H9 (cell line): Measurements from ENCODE around the gene MUC21. TPM values are rescaled to one million over a fixed set of nuclear protein-coding genes. Genes with fewer than 3 reads are reported as not detected.

Source experiments
- DNase-seq: peaks from one replicate; pipeline ENCODE4 v3.0.0-alpha.2; 2017
- H2AFZ ChIP-seq: one replicate; pipeline ENCODE4 v1.6.1; 2013; ENCODE audit warnings: mild to moderate bottlenecking, low read length, control low read depth, moderate library complexity
- H2AK5ac ChIP-seq: 2 replicates; pipeline ENCODE4 v1.6.1; 2013; ENCODE audit warnings: low read length, control low read depth, mixed read lengths; ENCODE audit not compliant: insufficient read length
- H2BK120ac ChIP-seq: one replicate; pipeline ENCODE4 v1.6.1; 2013; ENCODE audit warnings: low read depth, mild to moderate bottlenecking, low read length, control low read depth, inconsistent platforms; ENCODE audit not compliant: poor library complexity, severe bottlenecking
- H2BK12ac ChIP-seq: 2 replicates; pipeline ENCODE4 v1.6.1; 2013; ENCODE audit warnings: low read length, control low read depth, mixed read lengths, low read depth; ENCODE audit not compliant: insufficient read length
- H2BK15ac ChIP-seq: 2 replicates; pipeline ENCODE4 v1.6.1; 2013; ENCODE audit warnings: low read depth, low read length, control low read depth
- H2BK20ac ChIP-seq: one replicate; pipeline ENCODE4 v1.6.1; 2013; ENCODE audit warnings: low read depth, mild to moderate bottlenecking, low read length, control low read depth, inconsistent platforms; ENCODE audit not compliant: poor library complexity, severe bottlenecking
- H2BK5ac ChIP-seq: 2 replicates; pipeline ENCODE4 v1.6.1; 2013; ENCODE audit warnings: low read length, control low read depth, mixed read lengths; ENCODE audit not compliant: insufficient read length
- H3K14ac ChIP-seq: 2 replicates; pipeline ENCODE4 v1.6.1; 2013; ENCODE audit warnings: low read length, control low read depth; ENCODE audit not compliant: insufficient read depth
- H3K18ac ChIP-seq: 2 replicates; pipeline ENCODE4 v1.6.1; 2013; ENCODE audit warnings: low read depth, mild to moderate bottlenecking, mixed read lengths, low read length, control low read depth; ENCODE audit not compliant: insufficient read length
- H3K23ac ChIP-seq: 2 replicates; pipeline ENCODE4 v1.6.1; 2013; ENCODE audit warnings: low read length, control low read depth, mixed read lengths, low read depth; ENCODE audit not compliant: insufficient read length
- H3K23me2 ChIP-seq: 2 replicates; pipeline ENCODE4 v1.6.1; 2013; ENCODE audit warnings: low read depth, mild to moderate bottlenecking, mixed read lengths, low read length, control low read depth; ENCODE audit not compliant: insufficient read length, poor library complexity, severe bottlenecking
- H3K27ac ChIP-seq: 2 replicates; pipeline ENCODE4 v1.5.1; 2013; ENCODE audit warnings: low read length, control low read depth, mixed read lengths, low read depth; ENCODE audit not compliant: insufficient read length
- H3K27me3 ChIP-seq: 2 replicates; pipeline ENCODE4 v1.6.1; 2013; ENCODE audit warnings: low read length, control low read depth, inconsistent platforms; ENCODE audit not compliant: insufficient read depth
- H3K4ac ChIP-seq: 2 replicates; pipeline ENCODE4 v1.6.1; 2013; ENCODE audit warnings: low read depth, mild to moderate bottlenecking, control low read depth, inconsistent platforms, low read length, moderate library complexity
- H3K4me1 ChIP-seq: 2 replicates; pipeline ENCODE4 v1.6.1; 2013; ENCODE audit warnings: low read length, control low read depth, inconsistent platforms; ENCODE audit not compliant: insufficient read depth
- H3K4me2 ChIP-seq: 2 replicates; pipeline ENCODE4 v1.6.1; 2013; ENCODE audit warnings: low read length, control low read depth, mixed read lengths; ENCODE audit not compliant: insufficient read length, insufficient read depth
- H3K56ac ChIP-seq: 2 replicates; pipeline ENCODE4 v1.6.1; 2013; ENCODE audit warnings: low read depth, mild to moderate bottlenecking, mixed read lengths, low read length, control low read depth; ENCODE audit not compliant: insufficient read length
- H3K79me1 ChIP-seq: 2 replicates; pipeline ENCODE4 v1.6.1; 2013; ENCODE audit warnings: low read depth, mild to moderate bottlenecking, moderate library complexity, low read length, control low read depth, inconsistent platforms; ENCODE audit not compliant: insufficient read depth, poor library complexity, severe bottlenecking
- H3K79me2 ChIP-seq: 2 replicates; pipeline ENCODE4 v1.6.1; 2013; ENCODE audit warnings: low read length, control low read depth, inconsistent platforms; ENCODE audit not compliant: insufficient read depth
- H3K9ac ChIP-seq: 2 replicates; pipeline ENCODE4 v1.6.1; 2013; ENCODE audit warnings: low read length, control low read depth, mixed read lengths; ENCODE audit not compliant: insufficient read length; ENCODE audit errors: extremely low read depth
- H3K9me3 ChIP-seq: one replicate; pipeline ENCODE4 v1.6.1; 2013; ENCODE audit warnings: low read depth, low read length, inconsistent platforms; ENCODE audit not compliant: control insufficient read depth
- H3T11ph ChIP-seq: one replicate; pipeline ENCODE4 v1.6.1; 2013; ENCODE audit warnings: mild to moderate bottlenecking, low read length, control low read depth, inconsistent platforms
- H4K20me1 ChIP-seq: one replicate; pipeline ENCODE4 v1.6.1; 2013; ENCODE audit not compliant: control insufficient read depth, insufficient read length, insufficient read depth
- H4K5ac ChIP-seq: 2 replicates; pipeline ENCODE4 v1.6.1; 2013; ENCODE audit warnings: low read depth, mild to moderate bottlenecking, mixed read lengths, low read length, control low read depth; ENCODE audit not compliant: insufficient read length
- H4K8ac ChIP-seq: replicated peaks from 2 replicates; pipeline ENCODE4 v1.6.1; 2013; ENCODE audit warnings: low read length, control low read depth, mixed read lengths, low read depth; ENCODE audit not compliant: insufficient read length
- H4K91ac ChIP-seq: 2 replicates; pipeline ENCODE4 v1.6.1; 2013; ENCODE audit warnings: low read depth, mild to moderate bottlenecking, moderate library complexity, mixed read lengths, low read length, control low read depth; ENCODE audit not compliant: insufficient read length
- H3K27ac Mint-ChIP-seq, 3 experiments: 2 replicates in 2 of 3; 3 replicates in 1 of 3; pipeline ENCODE4 v1.8.0; 2020 to 2021; ENCODE audit warnings: mixed read lengths in 3 of 3, mild to moderate bottlenecking in 1 of 3, moderate library complexity in 1 of 3
- H3K27me3 Mint-ChIP-seq: 2 replicates; pipeline ENCODE4 v1.8.0; 2021; ENCODE audit warnings: low read depth, mild to moderate bottlenecking, moderate library complexity, mixed read lengths
- H3K36me3 Mint-ChIP-seq, 3 experiments: 2 replicates in 2 of 3; 3 replicates in 1 of 3; pipeline ENCODE4 v1.8.0; 2020 to 2021; ENCODE audit warnings: low read depth in 3 of 3, mixed read lengths in 3 of 3; ENCODE audit not compliant: insufficient read depth in 1 of 3
- H3K4me1 Mint-ChIP-seq, 2 experiments: 2 replicates each; pipeline ENCODE4 v1.8.0; 2020; ENCODE audit warnings: mixed read lengths in 2 of 2
- H3K4me3 Mint-ChIP-seq, 2 experiments: 2 replicates in 1 of 2; 3 replicates in 1 of 2; pipeline ENCODE4 v1.8.0; 2020 to 2021; ENCODE audit warnings: mild to moderate bottlenecking in 2 of 2, mixed read lengths in 2 of 2, moderate library complexity in 1 of 2
- H3K9me3 Mint-ChIP-seq, 2 experiments: 2 replicates in 1 of 2; 3 replicates in 1 of 2; pipeline ENCODE4 v1.8.0; 2020; ENCODE audit warnings: mild to moderate bottlenecking in 2 of 2, mixed read lengths in 2 of 2, moderate library complexity in 1 of 2
- CTCF ChIP-seq: fragments of 200-600 bp; sonication (generic); conservative IDR thresholded peaks from 3 replicates; pipeline ENCODE4 v1.8.0; 2021; ENCODE audit warnings: antibody characterized with exemption, mild to moderate bottlenecking
- WGBS: extraction: QIAGEN DNeasy Blood & Tissue Kit; methylation state at CpG from one replicate; pipeline ENCODE4 v1.1.7; 2013; ENCODE audit warnings: missing lambda C conversion rate, low lambda C conversion rate, mixed read lengths; ENCODE audit not compliant: insufficient read length; ENCODE audit errors: extremely low coverage; 5-methylcytosine and 5-hydroxymethylcytosine counted together
- total RNA-seq: library from RNA; stranded (reverse); gene quantifications from 2 replicates; pipeline ENCODE4 v1.2.1, GENCODE V29; 2021

MUC21 gene
- total RNA-seq, 1 experiment from 2014 or later: not detected

GRCh38 chr6:31037169-31037568, 53.7 kb downstream of the MUC21 start:
- H3K4me3 Mint-ChIP-seq: no peak overlapping the region
- Histone ChIP-seq H4K5ac (no peak overlapping the region), H3K23me2 (no peaks in the 10 kb centered on the region), H3K4me1 (no peaks in the 10 kb centered on the region), H3K23ac (no peak overlapping the region), H3K9ac (no peak overlapping the region), H3K79me1 (no peaks in the 10 kb centered on the region), H3K27me3 (no peaks in the 10 kb centered on the region), H3K79me2 (no peaks in the 10 kb centered on the region), H3K18ac (no peak overlapping the region), H4K8ac (no peak overlapping the region), H2AFZ (no peak overlapping the region), H3K4me2 (no peak overlapping the region), H2BK120ac (no peak overlapping the region), H2BK5ac (no peak overlapping the region), H3K14ac (no peak overlapping the region), H3K27ac (no peak overlapping the region), H4K91ac (no peak overlapping the region), H2AK5ac (no peak overlapping the region), H2BK12ac (no peak overlapping the region), H3K56ac (no peak overlapping the region), H2BK20ac (no peak overlapping the region), H2BK15ac (no peak overlapping the region), H3K9me3 (no peaks in the 10 kb centered on the region), H3T11ph (no peak overlapping the region), H4K20me1 (no peaks in the 10 kb centered on the region), H3K4ac (no peak overlapping the region)
- peaks cover 7% of the 10 kb centered on the region for H3K27me3 Mint-ChIP-seq
- no peaks in the 10 kb centered on the region; a peak in 1 of 5 replicates for H3K9me3 Mint-ChIP-seq
- DNase-seq: no peak
- no peaks in the 10 kb centered on the region for H3K36me3 Mint-ChIP-seq
- WGBS: no CpG with 5 or more reads among the region's 7 CpGs
- H3K27ac Mint-ChIP-seq: no peak overlapping the region; a peak in 1 of 7 replicates
- H3K4me1 Mint-ChIP-seq: no peaks in the 10 kb centered on the region
- no peak for TF ChIP-seq CTCF
